NCI-H1105 treated with DMSO at 0.1 percent for 48 hours (cell line): ENCODE results near the gene GAK.
"Not testable (repeated sequence)": the region's sequence is repeated elsewhere in the genome, so short reads cannot be mapped to it uniquely, and the experiment has no call there.

Experiments used
- DNase-seq: peaks from one replicate; lab custom pipeline; 2025; lab: John Stamatoyannopoulos, UW

Gene GAK

GRCh38 chr4:931960-932712 is at the start of gene GAK, which contains the start of gene TMEM175:
Gene GAK, minus strand, starts transcription at chr4:932316. Its CDS starts 129 bp downstream, at chr4:932187.
Gene TMEM175, plus strand, starts transcription at chr4:932460. Its CDS starts 15,280 bp downstream, at chr4:947740.
- DNase-seq: peak; percentile 74

GRCh38 chr4:978957-979701 is 47.0 kb upstream of the GAK start:
- DNase-seq: no peak

- DNase-seq: not testable (repeated sequence)
Observed at GRCh38 chr4:976016-976415, 43.9 kb upstream of the GAK start.

DNA sequence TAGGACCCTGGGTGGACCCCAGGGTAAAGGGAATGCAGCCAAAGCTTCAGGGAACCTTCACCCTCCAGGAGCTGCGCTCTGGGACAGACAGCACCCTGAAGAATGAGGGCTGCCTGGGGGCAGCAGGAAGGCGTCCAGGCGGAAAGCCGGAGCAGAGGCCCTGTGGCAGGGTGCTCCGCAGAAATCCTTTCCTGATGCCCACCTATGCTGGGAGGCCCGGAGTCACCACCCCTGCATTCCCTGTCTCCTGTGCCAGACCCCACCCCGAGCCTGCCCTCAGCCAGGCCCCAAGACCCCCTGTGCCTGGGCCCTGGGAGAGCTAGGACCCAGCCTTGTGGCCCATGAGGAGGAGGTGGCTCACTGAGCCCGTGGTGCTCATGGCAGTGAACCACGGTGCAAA is 42.6 kb upstream of the GAK start:
- DNase-seq: no peak

DNA sequence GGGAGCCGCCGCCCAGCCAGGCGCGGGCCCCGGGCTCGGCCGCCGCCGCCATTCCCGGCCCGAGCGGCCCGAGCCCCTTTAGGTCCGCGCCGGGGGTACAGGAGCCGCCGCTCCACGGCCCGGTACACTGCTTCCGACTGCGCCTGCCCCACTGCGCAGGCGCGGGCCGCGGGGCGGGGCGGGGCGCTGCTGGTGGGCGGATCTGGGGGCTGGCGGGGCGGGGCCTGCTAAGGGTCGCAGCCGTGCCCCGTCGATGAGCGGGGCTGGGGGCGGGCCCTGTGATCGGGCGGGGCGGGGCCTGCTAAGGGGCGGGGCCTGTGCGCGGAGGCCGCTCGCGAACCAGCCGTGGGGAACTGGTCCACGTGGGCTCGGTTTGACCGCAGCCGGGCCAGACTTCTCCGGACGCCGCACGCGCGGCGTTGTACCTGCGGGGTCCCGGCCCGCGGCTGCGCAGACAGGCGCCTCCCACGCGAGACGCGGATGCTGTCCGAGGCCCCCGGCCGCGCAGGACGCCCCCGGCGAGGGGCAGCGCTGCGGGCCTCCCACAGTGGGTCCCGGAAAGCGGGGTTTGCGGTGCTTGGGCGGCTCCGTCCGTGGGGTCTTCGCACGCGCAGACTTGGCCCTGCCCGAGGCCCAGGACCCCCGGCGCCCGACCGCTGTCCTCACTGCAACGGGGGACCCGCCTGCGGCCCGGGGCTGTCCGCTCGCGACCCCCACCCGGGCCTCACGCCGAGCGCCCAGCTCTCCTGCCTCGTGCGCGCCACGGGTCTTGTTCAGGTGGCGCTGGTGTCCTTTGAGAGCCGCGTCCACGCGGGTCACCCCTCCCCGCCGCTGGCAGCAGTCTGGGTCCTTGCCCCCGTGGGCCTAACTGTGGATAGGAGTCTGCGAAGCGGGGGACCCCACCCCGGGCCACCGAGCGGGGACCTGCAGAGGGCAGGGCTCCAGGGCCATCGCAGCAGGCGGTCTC is 41.6 kb upstream of the GAK start, which contains the start of gene DGKQ:
TSS of gene DGKQ (minus strand) at position 139 of the 967 bp plus-strand sequence. CDS start at position 52, 87 bp downstream.
- no peak for DNase-seq

GRCh38 chr4:972651-973424 is 40.7 kb upstream of the GAK start:
- no peak for DNase-seq

DNA sequence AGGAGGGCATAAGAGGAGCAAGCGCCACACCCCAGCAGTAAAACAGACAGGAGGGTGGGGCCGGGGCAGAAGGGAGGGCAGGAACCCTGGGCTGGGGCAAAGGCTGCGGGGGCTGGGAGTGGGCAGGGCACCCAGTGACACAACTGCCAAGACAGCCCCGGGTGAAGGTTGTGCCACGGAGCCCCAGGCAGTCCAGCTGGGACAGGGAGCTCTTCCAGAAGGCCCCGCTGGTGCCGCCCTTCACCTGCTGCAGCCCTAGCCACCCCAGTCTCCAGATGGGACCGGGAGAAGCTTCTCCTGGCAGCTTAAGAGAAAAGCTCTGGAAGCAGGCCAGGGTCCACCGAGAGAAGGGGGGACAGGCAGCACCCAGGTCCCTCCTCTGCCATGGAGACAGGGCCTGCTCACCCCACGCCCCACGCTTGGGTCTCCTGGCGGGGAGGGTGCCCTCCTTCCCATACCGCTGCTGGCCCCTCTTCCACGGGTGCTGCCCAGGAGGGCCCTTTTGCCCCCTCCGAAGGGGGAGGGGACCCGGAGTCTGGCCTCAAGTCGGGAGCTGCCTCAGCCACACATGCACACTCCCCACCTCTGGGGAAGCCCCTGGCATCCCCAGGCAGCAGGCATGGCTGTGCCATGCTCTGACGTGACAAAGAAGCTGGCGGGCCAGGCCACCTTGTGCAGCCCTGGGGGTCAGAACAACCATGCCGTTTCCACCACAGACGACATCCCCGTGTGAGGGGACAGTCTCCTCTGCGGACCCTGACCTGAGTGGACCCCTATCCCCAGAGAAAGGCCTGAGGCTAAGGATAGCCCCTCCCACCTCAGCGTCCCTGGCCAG is 39.8 kb upstream of the GAK start:
- DNase-seq: no peak

DNA sequence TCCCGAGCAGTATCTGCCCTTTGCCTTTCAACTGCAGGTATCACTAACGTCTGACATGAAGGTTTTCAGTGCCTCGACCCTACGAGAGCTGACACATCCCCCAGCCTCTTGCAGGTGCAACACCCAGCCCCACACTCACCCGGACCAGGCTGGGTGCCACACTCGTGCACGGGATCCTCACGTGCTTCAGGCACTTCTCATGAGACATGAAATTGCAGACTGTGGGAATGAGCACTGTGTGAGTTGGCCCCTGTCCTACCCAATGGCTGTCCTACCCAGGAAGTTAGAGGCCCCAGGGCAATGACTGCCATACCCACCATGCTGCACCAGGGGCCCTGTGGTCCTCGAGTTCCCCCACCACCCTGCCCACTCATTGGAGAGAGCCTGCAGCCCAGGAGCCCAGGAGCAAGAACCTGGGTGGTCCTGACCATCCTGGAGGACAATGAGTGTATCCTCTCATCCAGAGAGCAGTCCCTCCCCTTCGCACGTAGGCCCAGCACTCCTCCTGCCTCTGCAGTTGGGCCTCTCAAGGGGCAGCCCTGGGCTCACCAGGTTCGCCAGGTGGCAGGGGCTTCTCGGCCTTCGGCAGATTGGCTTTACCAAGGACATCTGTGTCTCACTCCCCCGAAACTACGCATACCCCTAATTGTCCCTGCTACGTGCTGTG is 38.9 kb upstream of the GAK start:
- DNase-seq: no peak

DNA sequence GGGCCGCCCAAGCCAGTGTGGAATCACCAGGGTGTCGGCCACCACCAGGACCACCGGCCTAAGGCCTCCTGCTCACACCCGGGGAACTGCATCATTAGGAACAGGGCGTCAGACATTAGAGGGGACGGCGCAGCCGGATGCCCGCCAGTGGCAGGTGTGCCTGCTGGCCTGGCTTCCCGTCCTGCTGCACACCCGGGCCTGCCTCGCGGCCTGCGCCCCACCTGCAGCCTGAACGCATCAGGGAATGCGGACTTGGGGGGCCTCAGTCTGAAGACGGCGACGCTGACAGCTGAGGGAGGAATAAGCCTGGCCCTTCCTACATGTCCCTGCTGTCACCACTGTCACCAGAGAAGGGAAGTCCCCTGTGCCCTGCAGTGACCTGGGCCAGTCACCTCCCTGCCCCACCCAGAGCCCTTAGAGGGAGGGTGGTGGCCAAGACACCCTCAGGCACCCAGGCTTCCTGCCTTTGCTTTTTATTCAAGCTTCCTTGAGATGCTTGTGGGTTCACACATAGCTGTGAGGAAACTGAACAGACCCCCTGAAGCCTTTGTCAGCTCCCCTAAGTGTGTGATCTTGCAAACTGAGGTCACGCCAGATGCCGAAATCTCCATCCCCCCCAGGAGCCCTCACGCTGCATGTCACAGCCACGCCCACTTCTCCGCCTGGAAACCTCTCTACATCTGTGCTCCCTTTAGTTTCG is 38.1 kb upstream of the GAK start:
- no peak for DNase-seq

DNA sequence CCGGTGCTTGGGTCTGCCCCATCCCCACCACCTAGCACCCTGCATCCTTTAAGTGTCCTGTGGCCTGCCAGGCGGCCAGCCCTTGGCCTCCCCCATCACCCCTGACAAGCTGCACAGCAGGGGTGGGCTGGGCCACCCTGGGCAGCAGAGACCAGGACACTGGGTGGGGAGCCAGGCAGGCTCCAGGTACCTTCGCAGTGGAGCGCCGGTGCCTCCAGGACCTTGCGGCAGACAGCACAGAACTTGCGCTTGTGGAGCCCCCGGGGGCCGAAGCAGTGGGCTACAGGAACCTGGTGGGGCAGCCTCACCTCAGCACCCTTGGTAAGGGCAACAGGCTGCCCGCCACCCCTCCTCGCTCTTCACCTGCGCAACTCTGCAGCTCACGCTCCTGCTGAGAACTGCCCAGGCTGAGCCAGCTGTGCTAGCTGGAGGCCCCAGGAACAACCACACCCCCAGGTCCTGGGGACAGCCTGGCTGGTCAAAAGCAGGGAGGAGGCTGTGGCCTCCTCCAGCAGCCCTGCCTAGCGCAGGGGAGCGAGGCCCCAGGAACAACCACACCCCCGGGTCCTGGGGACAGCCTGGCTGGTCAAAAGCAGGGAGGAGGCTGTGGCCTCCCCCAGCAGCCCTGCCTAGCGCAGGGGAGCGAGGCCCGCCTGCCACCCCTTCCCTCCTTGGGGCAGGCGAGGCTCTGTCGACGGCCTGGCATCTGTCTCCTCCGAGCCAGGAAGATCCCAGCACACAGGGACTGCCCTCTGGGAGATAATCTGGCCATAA is 36.7 kb upstream of the GAK start:
- no peak for DNase-seq

DNA sequence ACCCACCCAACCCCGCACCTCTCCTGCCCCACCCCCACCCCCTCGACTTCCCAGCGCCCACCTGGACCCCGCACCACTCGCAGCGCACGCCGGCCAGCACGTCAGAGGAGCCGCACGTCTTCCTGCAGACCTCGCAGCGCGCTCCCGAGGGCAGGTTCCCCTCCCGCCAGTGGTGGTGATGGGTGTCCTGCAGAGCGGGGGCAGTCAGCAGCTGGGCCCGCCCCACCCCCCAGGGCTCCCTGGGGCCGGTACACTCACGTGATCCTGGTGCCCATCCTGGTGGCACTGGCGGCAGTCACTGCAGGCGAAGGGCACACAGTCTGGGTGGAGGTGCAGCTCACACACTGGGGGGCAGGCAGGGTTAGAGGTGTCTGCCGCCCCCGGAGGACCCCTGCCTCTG is 36.1 kb upstream of the GAK start:
- no peak for DNase-seq

- DNase-seq: no peak
Observed at GRCh38 chr4:967113-968104, 35.3 kb upstream of the GAK start.

GRCh38 chr4:966266-967112 is 34.4 kb upstream of the GAK start:
- DNase-seq: no peak

- DNase-seq: no peak
Observed at GRCh38 chr4:965766-966134, 33.6 kb upstream of the GAK start.

GRCh38 chr4:965048-965765 is 33.1 kb upstream of the GAK start:
- DNase-seq: no peak
